ENCODE results near the gene CEP70.

DNA sequence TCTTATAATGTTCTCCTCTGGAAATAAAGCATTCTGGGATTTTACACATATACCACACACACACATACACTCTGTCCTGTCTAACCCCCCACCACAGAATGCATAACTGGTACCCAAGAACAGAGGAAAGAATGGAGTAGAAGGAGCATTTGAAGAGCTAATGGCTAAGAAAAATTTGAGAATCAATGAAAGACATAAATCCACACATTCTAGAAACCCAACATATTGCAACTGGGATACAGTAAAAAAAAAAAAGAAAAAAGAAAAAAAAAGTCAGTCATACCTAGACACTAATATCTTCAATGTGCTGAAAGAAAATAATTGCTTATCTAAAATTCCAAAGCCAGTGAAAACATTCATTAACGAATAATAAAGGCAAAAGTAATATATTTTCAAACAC is 20.9 kb downstream of the CEP70 start:
- no peak for TF ChIP-seq FOXM1 (IDR thresholded peaks at IDR 0.05; ENCODE audit: borderline replicate concordance)
- no peak for TF ChIP-seq TARDBP (IDR thresholded peaks at IDR 0.05)
- no peak for TF ChIP-seq LEF1 (IDR thresholded peaks at IDR 0.05; ENCODE audit: borderline replicate concordance)
- no peak for TF ChIP-seq L3MBTL2 (conservative IDR thresholded peaks at IDR 0.05)
- TF ChIP-seq FOXK2 (IDR thresholded peaks at IDR 0.05): no peak
- TF ChIP-seq, protein P1, sequence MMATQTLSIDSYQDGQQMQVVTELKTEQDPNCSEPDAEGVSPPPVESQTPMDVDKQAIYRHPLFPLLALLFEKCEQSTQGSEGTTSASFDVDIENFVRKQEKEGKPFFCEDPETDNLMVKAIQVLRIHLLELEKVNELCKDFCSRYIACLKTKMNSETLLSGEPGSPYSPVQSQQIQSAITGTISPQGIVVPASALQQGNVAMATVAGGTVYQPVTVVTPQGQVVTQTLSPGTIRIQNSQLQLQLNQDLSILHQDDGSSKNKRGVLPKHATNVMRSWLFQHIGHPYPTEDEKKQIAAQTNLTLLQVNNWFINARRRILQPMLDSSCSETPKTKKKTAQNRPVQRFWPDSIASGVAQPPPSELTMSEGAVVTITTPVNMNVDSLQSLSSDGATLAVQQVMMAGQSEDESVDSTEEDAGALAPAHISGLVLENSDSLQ (IDR thresholded peaks at IDR 0.05): no peak
- no peak for TF ChIP-seq ELF4 (IDR thresholded peaks at IDR 0.05)
- no peak for TF ChIP-seq ZNF384 (IDR thresholded peaks at IDR 0.05)
- TF ChIP-seq SP1 (IDR thresholded peaks at IDR 0.05): no peak
- TF ChIP-seq FOXA1 (IDR thresholded peaks at IDR 0.05): no peak
- no peak for TF ChIP-seq HDGF (IDR thresholded peaks at IDR 0.05; ENCODE audit: borderline replicate concordance)
